Lower lobe of right lung (tissue), 2 donors: ENCODE data around the gene FAM171A1. TPM values are rescaled to one million over a fixed set of nuclear protein-coding genes. Genes with fewer than 3 reads are reported as not detected.
A peak's percentile ranks its signal among the peaks of the same experiment; 100 is the strongest.

ENCODE experiments used
- ATAC-seq, 2 donors: fragments of 200-7000 bp; cut with Tn5 transposase; one replicate each; pipeline ENCODE4 v1.9.1; 2020 to 2022; ENCODE audit warnings: mild to moderate bottlenecking in 2 of 2, moderate library complexity in 2 of 2
- DNase-seq: peaks from one replicate; pipeline ENCODE4 v3.0.0-alpha.2; 2020
- H3K27ac ChIP-seq: fragments of 200-600 bp; one replicate; pipeline ENCODE4 v1.8.0; 2022
- H3K27me3 ChIP-seq: fragments of 200-600 bp; one replicate; pipeline ENCODE4 v1.8.0; 2022; ENCODE audit warnings: low read depth
- H3K36me3 ChIP-seq: fragments of 200-600 bp; one replicate; pipeline ENCODE4 v1.8.0; 2022; ENCODE audit warnings: mild to moderate bottlenecking
- H3K4me1 ChIP-seq: fragments of 200-600 bp; one replicate; pipeline ENCODE4 v1.8.0; 2022
- H3K4me3 ChIP-seq: fragments of 200-600 bp; one replicate; pipeline ENCODE4 v1.8.0; 2022; ENCODE audit warnings: mild to moderate bottlenecking
- H3K9me3 ChIP-seq: fragments of 200-600 bp; one replicate; pipeline ENCODE4 v1.8.0; 2022
- CTCF ChIP-seq: fragments of 200-600 bp; IDR thresholded peaks from one replicate; pipeline ENCODE4 v1.8.0; 2022; ENCODE audit warnings: antibody characterized with exemption, mild to moderate bottlenecking
- intact Hi-C: fragments of 100-400 bp; cut with DNase I; formaldehyde crosslinking; loops from one replicate; pipeline ENCODE4 v1.11.0; 2022
- total RNA-seq: library from RNA; stranded (reverse); fragmentation: NEBNext Ultra II Directional; extraction: Animal tissue kit (Norgen Biotek cat#: 25700); gene quantifications from one replicate; pipeline ENCODE4 v1.2.1, GENCODE V29; 2021
- donor health status: DM: no; HTN: yes; CAD: no; lungs with severe emphysema.

Gene FAM171A1
- total RNA-seq, 1 donor from 2014 or later = 14.0 TPM

GRCh38 chr10:15370212-15370855 is 755 bp downstream of the FAM171A1 start:
- DNase-seq (no peak), ATAC-seq (peak; percentile 61 to 67)
- Histone ChIP-seq H3K9me3 (no peaks in the 10 kb centered on the region), H3K4me1 (no peaks in the 10 kb centered on the region), H3K27ac (peak overlapping the region; percentile 68), H3K36me3 (no peaks in the 10 kb centered on the region), H3K4me3 (peak overlapping the region; percentile 66), H3K27me3 (peaks cover 5% of the 10 kb centered on the region)
- intact Hi-C loops = no loop called here
- no peak for TF ChIP-seq CTCF

- Histone ChIP-seq H3K27me3 (peaks cover 5% of the 10 kb centered on the region), H3K4me1 (no peaks in the 10 kb centered on the region), H3K4me3 (peak overlapping the region; percentile 66), H3K27ac (peak overlapping the region; percentile 68), H3K9me3 (no peaks in the 10 kb centered on the region), H3K36me3 (no peaks in the 10 kb centered on the region)
- ATAC-seq = no peak
- DNase-seq = no peak
- intact Hi-C loops = no loop called here
- TF ChIP-seq CTCF = no peak
Measured at GRCh38 chr10:15369256-15370211, 1.6 kb downstream of the FAM171A1 start.

- no peak overlapping the region for H3K27ac ChIP-seq
- no peaks in the 10 kb centered on the region for H3K36me3 ChIP-seq
- intact Hi-C loops = no loop called here
- no peak for ATAC-seq
- H3K27me3 ChIP-seq = peaks cover 5% of the 10 kb centered on the region
- H3K4me1 ChIP-seq = no peaks in the 10 kb centered on the region
- no peaks in the 10 kb centered on the region for H3K9me3 ChIP-seq
- no peak overlapping the region for H3K4me3 ChIP-seq
- TF ChIP-seq CTCF = no peak
- no peak for DNase-seq
Measured at GRCh38 chr10:15368101-15368855, 2.8 kb downstream of the FAM171A1 start.

GRCh38 chr10:15367296-15368085 is 3.6 kb downstream of the FAM171A1 start:
- no peak for DNase-seq
- Histone ChIP-seq H3K27me3 (peaks cover 5% of the 10 kb centered on the region), H3K4me1 (no peaks in the 10 kb centered on the region), H3K27ac (no peak overlapping the region), H3K36me3 (no peaks in the 10 kb centered on the region), H3K4me3 (no peak overlapping the region), H3K9me3 (no peaks in the 10 kb centered on the region)
- ATAC-seq = no peak
- no peak for TF ChIP-seq CTCF
- intact Hi-C loops = no loop called here

GRCh38 chr10:15365692-15366091 is 5.4 kb downstream of the FAM171A1 start:
- intact Hi-C loops = no loop called here
- Histone ChIP-seq H3K4me3 (no peak overlapping the region), H3K27ac (no peak overlapping the region), H3K9me3 (no peaks in the 10 kb centered on the region), H3K36me3 (no peaks in the 10 kb centered on the region), H3K4me1 (no peaks in the 10 kb centered on the region), H3K27me3 (peaks cover 5% of the 10 kb centered on the region)
- TF ChIP-seq CTCF = no peak
- ATAC-seq = no peak
- no peak for DNase-seq
